Mesenchymal stem cell (in vitro differentiated cells and primary cell): ENCODE results near the gene HRH2.

Experiments
- DNase-seq: peaks from one replicate; pipeline ENCODE4 v3.0.0-alpha.2; 2013
- H2AFZ ChIP-seq: one replicate; pipeline ENCODE4 v1.6.1; 2013; ENCODE audit warnings: low read depth, mild to moderate bottlenecking, control low read depth, inconsistent platforms, low read length, moderate library complexity
- H2AK5ac ChIP-seq: 2 replicates; pipeline ENCODE4 v1.6.1; 2013; ENCODE audit warnings: low read length, moderate library complexity, mild to moderate bottlenecking, inconsistent platforms; ENCODE audit not compliant: severe bottlenecking
- H2BK120ac ChIP-seq: one replicate; pipeline ENCODE4 v1.6.1; 2013; ENCODE audit warnings: low read depth, mild to moderate bottlenecking, inconsistent platforms, low read length, moderate library complexity
- H2BK12ac ChIP-seq, 2 experiments: one replicate each; pipeline ENCODE4 v1.6.1; 2013; ENCODE audit warnings: inconsistent platforms in 2 of 2, low read length in 2 of 2, mild to moderate bottlenecking in 2 of 2, moderate library complexity in 2 of 2, control low read depth in 1 of 2
- H2BK15ac ChIP-seq: one replicate; pipeline ENCODE4 v1.6.1; 2013; ENCODE audit warnings: mild to moderate bottlenecking, low read depth, inconsistent platforms; ENCODE audit not compliant: poor library complexity, severe bottlenecking
- H2BK5ac ChIP-seq: 2 replicates; pipeline ENCODE4 v1.6.1; 2013; ENCODE audit warnings: low read depth, mild to moderate bottlenecking, low read length, control low read depth, inconsistent platforms; ENCODE audit not compliant: poor library complexity, severe bottlenecking
- H3K14ac ChIP-seq, 2 experiments: one replicate each; pipeline ENCODE4 v1.6.1; 2013; ENCODE audit warnings: inconsistent platforms in 2 of 2, low read length in 2 of 2, control low read depth in 1 of 2, mild to moderate bottlenecking in 1 of 2, moderate library complexity in 1 of 2
- H3K18ac ChIP-seq, 2 experiments: one replicate each; pipeline ENCODE4 v1.6.1; 2013; ENCODE audit warnings: inconsistent platforms in 2 of 2, low read length in 2 of 2, control low read depth in 1 of 2, low read depth in 1 of 2, mild to moderate bottlenecking in 1 of 2
- H3K23ac ChIP-seq, 2 experiments: one replicate each; pipeline ENCODE4 v1.6.1; 2013; ENCODE audit warnings: inconsistent platforms in 2 of 2, low read length in 2 of 2, mild to moderate bottlenecking in 2 of 2, moderate library complexity in 2 of 2, control low read depth in 1 of 2
- H3K27ac ChIP-seq: 2 replicates; pipeline ENCODE4 v1.5.1; 2013; ENCODE audit warnings: mild to moderate bottlenecking, moderate library complexity, low read length, control low read depth, inconsistent platforms; ENCODE audit not compliant: poor library complexity, severe bottlenecking
- H3K27me3 ChIP-seq, 2 experiments: 2 replicates each; pipeline versions ENCODE4 v1.6.1 to v1.7.0; 2013; ENCODE audit warnings: low read length in 2 of 2, mild to moderate bottlenecking in 2 of 2, moderate library complexity in 2 of 2, control low read depth in 1 of 2, inconsistent platforms in 1 of 2; ENCODE audit not compliant: control insufficient read depth in 1 of 2, insufficient read depth in 1 of 2
- H3K36me3 ChIP-seq, 2 experiments: 2 replicates each; pipeline versions ENCODE4 v1.6.1 to v1.7.0; 2013; ENCODE audit warnings: low read length in 2 of 2, control low read depth in 1 of 2, inconsistent platforms in 1 of 2, low read depth in 1 of 2, mild to moderate bottlenecking in 1 of 2; ENCODE audit not compliant: insufficient read depth in 2 of 2, control insufficient read depth in 1 of 2
- H3K4ac ChIP-seq, 2 experiments: one replicate each; pipeline ENCODE4 v1.6.1; 2013; ENCODE audit warnings: inconsistent platforms in 2 of 2, low read length in 2 of 2, mild to moderate bottlenecking in 2 of 2, moderate library complexity in 2 of 2, control low read depth in 1 of 2, low read depth in 1 of 2
- H3K4me1 ChIP-seq: 2 replicates; pipeline ENCODE4 v1.6.1; 2013; ENCODE audit warnings: low read depth, low read length, control low read depth; ENCODE audit not compliant: control insufficient read depth, insufficient read depth
- H3K4me2 ChIP-seq: 2 replicates; pipeline ENCODE4 v1.6.1; 2013; ENCODE audit warnings: low read length, mild to moderate bottlenecking, inconsistent platforms; ENCODE audit not compliant: poor library complexity, severe bottlenecking
- H3K4me3 ChIP-seq, 2 experiments: 2 replicates each; pipeline versions ENCODE4 v1.5.1 to v1.7.0; 2013; ENCODE audit warnings: low read length in 2 of 2, mild to moderate bottlenecking in 2 of 2, control low read depth in 1 of 2, low read depth in 1 of 2; ENCODE audit not compliant: insufficient read depth in 1 of 2
- H3K79me1 ChIP-seq: replicated peaks from 2 replicates; pipeline ENCODE4 v1.6.1; 2013; ENCODE audit warnings: mild to moderate bottlenecking, control low read depth, low read length, inconsistent platforms; ENCODE audit not compliant: poor library complexity, severe bottlenecking
- H3K9ac ChIP-seq: 2 replicates; pipeline ENCODE4 v1.7.0; 2013; ENCODE audit warnings: mild to moderate bottlenecking, low read length, moderate library complexity
- H3K9me3 ChIP-seq: 2 replicates; pipeline ENCODE4 v1.7.0; 2013; ENCODE audit warnings: mild to moderate bottlenecking, low read length; ENCODE audit not compliant: control insufficient read depth
- H4K8ac ChIP-seq: one replicate; pipeline ENCODE4 v1.6.1; 2013; ENCODE audit warnings: inconsistent platforms, mild to moderate bottlenecking, low read length, moderate library complexity
- H4K91ac ChIP-seq: one replicate; pipeline ENCODE4 v1.6.1; 2013; ENCODE audit warnings: mild to moderate bottlenecking, low read length, inconsistent platforms
- WGBS: methylation state at CpG from one replicate; pipeline ENCODE4 v1.1.7; 2013; ENCODE audit warnings: mixed read lengths; 5-methylcytosine and 5-hydroxymethylcytosine counted together

Gene HRH2

DNA sequence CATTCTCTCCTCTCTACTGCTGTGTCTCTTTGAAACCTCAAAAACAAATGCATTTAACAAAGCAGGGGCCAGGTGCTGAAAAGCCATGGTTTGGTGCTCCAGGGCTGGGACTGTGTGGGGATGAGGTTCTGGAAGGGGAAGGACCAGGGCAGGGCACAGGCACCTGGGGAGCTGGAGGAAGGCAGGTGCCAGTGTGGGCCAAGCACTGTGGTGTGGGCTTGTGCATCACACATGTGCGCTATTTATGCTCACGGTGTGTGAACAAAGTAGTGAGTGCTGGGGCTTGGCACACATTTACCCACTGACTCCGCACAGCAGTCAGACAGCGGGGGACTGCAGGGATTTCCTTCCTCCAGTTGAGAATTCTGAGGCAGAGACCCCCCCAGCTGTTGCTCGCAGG is 10.1 kb downstream of the HRH2 start:
- H3K79me1 ChIP-seq = no peaks in the 10 kb centered on the region
- no peak overlapping the region for H2BK120ac ChIP-seq
- no peak overlapping the region for H2AFZ ChIP-seq
- H2BK5ac ChIP-seq = no peak overlapping the region
- H3K4me2 ChIP-seq = no peak overlapping the region
- no peak overlapping the region for H4K91ac ChIP-seq
- H3K36me3 ChIP-seq = no peaks in the 10 kb centered on the region
- H3K4me3 ChIP-seq = no peak overlapping the region
- no peaks in the 10 kb centered on the region for H3K9me3 ChIP-seq
- 87% methylated on average over 5 of the region's 5 CpGs for WGBS
- no peak for DNase-seq
- H3K4me1 ChIP-seq = no peaks in the 10 kb centered on the region
- H2AK5ac ChIP-seq = no peak overlapping the region
- H3K4ac ChIP-seq = no peak overlapping the region
- H3K27ac ChIP-seq = no peak overlapping the region
- no peak overlapping the region for H2BK12ac ChIP-seq
- H3K23ac ChIP-seq = no peak overlapping the region
- H3K27me3 ChIP-seq = peaks cover 0 to 23% of the 10 kb centered on the region in 2 experiments
- no peak overlapping the region for H4K8ac ChIP-seq
- H3K9ac ChIP-seq = no peak overlapping the region
- H2BK15ac ChIP-seq = no peak overlapping the region
- H3K18ac ChIP-seq = no peak overlapping the region
- H3K14ac ChIP-seq = no peak overlapping the region

- no peak overlapping the region for H3K9ac ChIP-seq
- H3K27me3 ChIP-seq = peaks cover 0 to 26% of the 10 kb centered on the region in 2 experiments
- H4K91ac ChIP-seq = no peak overlapping the region
- no peak overlapping the region for H3K23ac ChIP-seq
- no peak overlapping the region for H2AK5ac ChIP-seq
- H3K36me3 ChIP-seq = no peaks in the 10 kb centered on the region
- no peak overlapping the region for H2BK12ac ChIP-seq
- no peaks in the 10 kb centered on the region for H3K9me3 ChIP-seq
- DNase-seq = no peak
- H2BK5ac ChIP-seq = no peak overlapping the region
- no peaks in the 10 kb centered on the region for H3K4me1 ChIP-seq
- no peak overlapping the region for H2BK120ac ChIP-seq
- no peak overlapping the region for H3K4me2 ChIP-seq
- no peak overlapping the region for H2AFZ ChIP-seq
- no peak overlapping the region for H3K18ac ChIP-seq
- no peaks in the 10 kb centered on the region for H3K79me1 ChIP-seq
- H3K4ac ChIP-seq = no peak overlapping the region
- no peak overlapping the region for H3K14ac ChIP-seq
- H3K27ac ChIP-seq = no peak overlapping the region
- H2BK15ac ChIP-seq = no peak overlapping the region
- H3K4me3 ChIP-seq = no peak overlapping the region
- H4K8ac ChIP-seq = no peak overlapping the region
- WGBS = 79% methylated on average over 3 of the region's 3 CpGs
These were observed 12.5 kb downstream of the HRH2 start for GRCh38 chr5:175670372-175670771.

DNA sequence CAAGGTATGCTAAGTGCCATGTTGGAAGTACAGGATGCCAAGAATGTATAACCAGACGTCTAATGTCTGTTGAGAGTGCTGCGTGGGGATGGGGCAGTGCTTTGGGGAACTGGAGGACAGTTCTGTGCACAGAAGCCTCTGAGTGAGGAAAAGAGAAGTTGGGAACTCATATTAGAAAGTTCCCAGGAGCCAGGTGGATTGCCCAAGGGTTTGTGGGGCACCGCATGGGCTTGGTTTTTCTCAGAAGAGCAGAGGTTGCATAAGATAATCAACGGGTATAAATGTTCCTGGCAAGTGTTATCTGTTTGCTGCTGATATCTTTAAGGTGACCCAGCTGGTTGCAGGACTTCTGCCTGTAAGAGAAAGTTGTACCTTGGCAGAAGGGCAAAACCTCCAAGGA is 13.1 kb downstream of the HRH2 start:
- Histone ChIP-seq H3K4me3 (no peak overlapping the region), H3K79me1 (no peaks in the 10 kb centered on the region), H3K14ac (no peak overlapping the region), H3K18ac (no peak overlapping the region), H3K9me3 (no peaks in the 10 kb centered on the region), H3K4me2 (no peak overlapping the region), H3K27ac (no peak overlapping the region), H3K4ac (no peak overlapping the region), H2BK15ac (no peak overlapping the region), H2BK5ac (no peak overlapping the region), H3K36me3 (no peaks in the 10 kb centered on the region), H3K23ac (no peak overlapping the region), H2AK5ac (no peak overlapping the region), H4K91ac (no peak overlapping the region), H4K8ac (no peak overlapping the region), H3K27me3 (peaks cover 0 to 28% of the 10 kb centered on the region in 2 experiments), H2BK12ac (no peak overlapping the region), H2AFZ (no peak overlapping the region), H2BK120ac (no peak overlapping the region), H3K9ac (no peak overlapping the region), H3K4me1 (no peaks in the 10 kb centered on the region)
- DNase-seq = no peak
- 66% methylated on average over 4 of the region's 4 CpGs for WGBS

DNA sequence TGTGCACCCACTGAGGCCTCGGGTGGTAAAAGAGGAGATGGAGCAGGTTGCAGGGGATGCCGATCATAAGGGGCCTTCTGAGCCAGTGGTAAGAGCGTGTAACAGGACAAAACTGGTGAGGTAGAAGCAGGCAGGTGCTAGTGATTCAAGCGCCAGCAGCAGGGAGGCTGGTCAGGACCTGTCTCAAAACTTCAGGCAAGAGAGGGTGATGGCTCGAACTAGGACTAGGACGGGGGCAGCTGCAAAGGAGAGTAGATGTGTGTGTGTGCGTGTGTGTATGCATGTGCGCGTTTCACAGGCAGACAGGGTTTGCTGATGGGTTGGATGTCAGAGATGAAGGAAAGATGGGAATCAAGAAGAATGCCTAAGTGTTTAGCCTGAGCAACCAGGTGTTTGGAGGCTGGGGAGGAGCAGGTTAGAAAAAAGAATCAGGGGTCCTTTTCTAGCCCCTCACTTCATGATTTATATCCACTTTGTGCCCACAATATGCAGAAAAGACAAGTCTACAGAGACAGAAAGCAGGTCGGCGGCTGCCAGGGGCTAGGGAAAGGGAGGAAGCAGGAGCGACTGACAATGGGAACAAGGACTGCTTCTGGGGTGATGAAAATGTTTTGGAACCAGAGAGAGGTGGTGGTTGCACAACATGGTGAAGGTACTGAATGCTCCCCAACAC is 15.2 kb downstream of the HRH2 start:
- Histone ChIP-seq H2BK15ac (no peak overlapping the region), H3K23ac (no peak overlapping the region), H3K4ac (no peak overlapping the region), H2BK5ac (no peak overlapping the region), H3K4me2 (no peak overlapping the region), H4K8ac (no peak overlapping the region), H3K4me1 (no peaks in the 10 kb centered on the region), H3K14ac (no peak overlapping the region), H3K9me3 (no peaks in the 10 kb centered on the region), H2BK12ac (no peak overlapping the region), H3K27ac (no peak overlapping the region), H4K91ac (no peak overlapping the region), H2AK5ac (no peak overlapping the region), H3K36me3 (no peaks in the 10 kb centered on the region), H3K9ac (no peak overlapping the region), H3K27me3 (peaks cover 0 to 30% of the 10 kb centered on the region in 2 experiments), H3K4me3 (no peak overlapping the region), H2AFZ (no peak overlapping the region), H2BK120ac (no peak overlapping the region), H3K79me1 (no peaks in the 10 kb centered on the region), H3K18ac (no peak overlapping the region)
- WGBS = 92% methylated on average over 12 of the region's 12 CpGs
- no peak for DNase-seq
